Erythroblast (primary cell): ENCODE results near the gene RBM19.

Source experiments
- DNase-seq, 2 experiments: peaks; one replicate each; lab custom pipeline; 2025; lab: John Stamatoyannopoulos, UW
- GATA1 ChIP-seq: IDR thresholded peaks from 2 replicates; pipeline ENCODE4 v1.6.1; 2011; ENCODE audit warnings: low read depth, mild to moderate bottlenecking, control low read depth, low read length, moderate library complexity
- POLR2A ChIP-seq: IDR thresholded peaks from 2 replicates; pipeline ENCODE4 v1.6.1; 2011; ENCODE audit warnings: mild to moderate bottlenecking, low read length

The RBM19 gene

GRCh38 chr12:113804961-113805600 is 161.0 kb downstream of the RBM19 start:
- TF ChIP-seq GATA1: no peak
- TF ChIP-seq POLR2A: no peak
- DNase-seq: no peak

GRCh38 chr12:113803759-113804140 is 162.4 kb downstream of the RBM19 start:
- no peak for DNase-seq
- no peak for TF ChIP-seq GATA1
- TF ChIP-seq POLR2A: no peak

DNA sequence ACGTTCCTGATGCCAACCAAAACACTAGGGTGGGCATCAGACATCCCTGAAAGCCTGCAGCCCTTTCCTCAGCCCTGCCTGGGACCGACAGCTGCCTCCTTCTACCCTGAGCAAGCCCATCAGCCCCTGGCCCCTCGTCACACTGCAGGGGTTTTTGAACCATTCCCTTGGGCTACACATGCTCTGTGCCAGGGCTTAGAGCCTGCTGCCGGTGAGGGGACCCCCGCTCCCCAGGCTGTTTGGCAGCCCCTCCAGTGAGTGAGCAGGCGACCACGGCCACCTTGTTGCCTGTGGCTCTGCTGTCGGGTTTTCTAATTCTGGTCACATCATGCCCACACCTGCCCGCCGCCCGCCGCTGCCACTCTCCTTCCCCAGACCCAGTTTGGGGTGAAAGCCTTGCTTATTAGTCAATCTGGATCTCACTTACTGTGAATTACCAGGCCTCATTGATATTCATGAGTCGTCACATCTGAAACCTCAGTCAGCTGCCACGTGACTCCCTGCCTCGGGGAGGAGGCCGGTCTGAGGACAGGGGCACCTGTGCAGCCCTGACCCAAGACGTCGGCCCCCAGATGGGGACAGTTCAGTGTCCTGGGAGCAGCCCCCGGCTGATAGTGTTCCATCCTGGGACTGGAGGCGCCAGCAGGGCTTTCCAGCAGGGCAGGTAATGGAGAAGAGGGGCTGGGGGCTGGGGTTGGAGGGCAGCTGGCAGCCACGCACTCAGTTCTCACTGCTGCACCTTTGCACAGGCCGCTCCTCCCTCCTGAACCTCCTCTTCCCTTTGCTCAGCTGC is 163.0 kb downstream of the RBM19 start:
- TF ChIP-seq POLR2A (no peak), GATA1 (no peak)
- DNase-seq: no peak

- no peak for DNase-seq
These were observed 163.9 kb downstream of the RBM19 start for GRCh38 chr12:113802000-113802749.

GRCh38 chr12:113800201-113800600 is 165.9 kb downstream of the RBM19 start:
- TF ChIP-seq POLR2A (no peak), GATA1 (no peak)
- no peak for DNase-seq

More at GRCh38 chr12:113802000-113802749, 163.9 kb downstream of the RBM19 start:
- no peak for TF ChIP-seq GATA1
- no peak for TF ChIP-seq POLR2A

DNA sequence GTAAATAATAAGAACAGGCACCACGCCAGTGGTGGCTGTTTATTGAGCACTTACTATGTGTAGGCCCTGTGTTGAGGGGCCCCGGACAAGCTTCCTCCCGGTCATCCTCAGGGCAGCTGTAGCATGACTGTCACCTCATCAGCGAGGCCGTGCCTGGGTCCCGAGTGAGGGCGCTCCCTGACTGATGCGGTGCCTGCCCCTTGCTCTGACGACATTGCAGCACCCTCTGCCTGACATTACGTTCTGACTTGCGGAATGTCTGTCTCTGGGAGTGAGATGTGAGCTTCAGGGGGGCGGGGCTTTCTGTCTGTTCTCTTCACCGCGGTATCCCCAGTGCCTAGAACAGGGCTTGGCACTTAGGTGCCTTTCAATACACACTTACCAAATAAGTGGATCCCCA is 167.6 kb downstream of the RBM19 start:
- TF ChIP-seq GATA1 (no peak), POLR2A (no peak)

DNA sequence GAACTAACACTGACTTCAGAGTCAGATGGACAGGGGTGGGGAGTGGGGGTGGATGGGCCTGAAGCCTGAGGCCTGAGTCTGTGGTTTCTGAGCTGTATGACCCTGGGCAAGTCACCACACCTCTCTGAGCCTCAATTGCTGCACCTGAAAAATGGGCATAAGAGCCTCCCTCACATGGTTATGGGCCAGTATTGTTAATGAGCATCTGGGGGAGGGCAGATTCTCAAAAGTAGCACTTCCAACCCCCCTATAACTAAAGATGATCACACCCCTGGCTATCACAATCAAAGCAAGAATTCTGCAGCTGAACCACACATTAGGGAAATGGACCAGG is 168.6 kb downstream of the RBM19 start:
- no peak for DNase-seq
- TF ChIP-seq POLR2A: no peak
- no peak for TF ChIP-seq GATA1

More for the DNA sequence above, 167.6 kb downstream of the RBM19 start:
- no peak for DNase-seq

DNA sequence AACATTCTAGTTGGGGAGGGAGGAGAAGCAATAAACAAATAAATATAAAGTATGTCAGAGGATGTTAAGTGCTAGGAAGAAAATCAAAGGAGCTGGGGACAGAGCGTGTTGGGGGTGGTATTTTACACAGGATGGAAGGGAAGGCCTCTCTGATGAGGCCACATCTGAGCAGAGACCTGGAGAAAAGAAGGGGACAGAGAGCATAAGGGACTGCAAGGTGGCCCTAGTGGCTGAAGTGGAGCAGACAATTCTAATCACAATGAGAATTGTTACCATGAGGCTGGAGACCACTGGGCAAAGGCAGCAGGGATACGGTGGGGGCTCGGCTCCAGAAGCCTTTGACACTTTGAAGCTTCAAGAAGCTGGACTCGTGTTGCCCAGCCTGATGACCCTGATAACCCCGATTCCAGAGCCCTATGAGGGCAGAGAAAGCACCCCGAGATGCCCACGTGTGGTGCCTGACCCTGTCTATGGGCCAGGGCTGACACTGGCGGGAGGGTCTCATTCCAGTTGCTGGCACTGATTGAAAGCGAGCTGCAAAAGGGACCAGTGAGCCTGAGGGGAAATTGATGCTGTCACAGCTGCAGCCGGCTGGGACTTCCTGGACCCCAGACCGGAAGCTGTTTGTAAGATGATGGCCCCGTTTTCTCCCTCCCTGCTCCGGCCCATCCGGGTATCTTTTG is 169.1 kb downstream of the RBM19 start:
- no peak for DNase-seq
- no peak for TF ChIP-seq GATA1
- no peak for TF ChIP-seq POLR2A

DNA sequence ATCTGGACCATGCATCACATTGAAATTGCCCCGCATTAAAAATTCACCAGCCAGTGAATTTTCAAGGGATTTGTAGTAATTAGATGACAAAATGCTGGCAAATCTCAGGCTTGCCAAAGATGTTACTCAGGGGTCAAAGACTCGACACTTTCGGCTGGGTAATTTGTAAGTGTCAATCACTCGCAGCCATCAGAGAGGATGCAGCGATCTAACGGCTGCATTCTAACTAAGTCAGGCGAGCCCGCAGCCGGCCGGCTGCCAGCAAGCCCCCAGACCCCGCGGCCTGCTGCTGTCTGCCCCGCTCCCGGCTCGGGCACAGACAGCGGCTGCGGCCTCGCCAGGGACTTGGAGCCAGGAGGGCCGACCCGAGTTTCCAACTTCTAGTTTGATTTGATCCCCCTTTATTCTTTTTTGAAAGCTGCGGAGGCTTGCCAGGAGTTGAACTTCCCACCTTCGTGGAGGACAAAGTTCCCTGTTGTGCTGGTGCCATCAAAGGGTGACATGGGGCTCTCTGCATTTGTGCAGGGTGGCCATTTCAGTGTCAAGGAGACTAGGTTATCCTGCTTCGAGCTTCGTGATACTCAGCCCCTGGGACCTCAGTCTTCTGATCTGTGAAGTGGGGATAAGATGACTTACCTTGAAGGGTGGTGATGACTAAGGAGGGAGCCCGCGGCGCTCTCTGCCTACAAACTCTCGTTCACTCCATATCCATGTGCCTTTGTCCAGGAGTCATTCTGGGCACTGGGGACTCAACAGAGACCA is 169.9 kb downstream of the RBM19 start:
- TF ChIP-seq POLR2A (no peak), GATA1 (no peak)
- no peak for DNase-seq

- no peak for DNase-seq
- TF ChIP-seq GATA1 (no peak), POLR2A (no peak)
These were observed 170.7 kb downstream of the RBM19 start for GRCh38 chr12:113795445-113795844.

- DNase-seq: no peak
- TF ChIP-seq GATA1 (no peak), POLR2A (no peak)
These were observed 171.4 kb downstream of the RBM19 start for GRCh38 chr12:113794774-113795173.

DNA sequence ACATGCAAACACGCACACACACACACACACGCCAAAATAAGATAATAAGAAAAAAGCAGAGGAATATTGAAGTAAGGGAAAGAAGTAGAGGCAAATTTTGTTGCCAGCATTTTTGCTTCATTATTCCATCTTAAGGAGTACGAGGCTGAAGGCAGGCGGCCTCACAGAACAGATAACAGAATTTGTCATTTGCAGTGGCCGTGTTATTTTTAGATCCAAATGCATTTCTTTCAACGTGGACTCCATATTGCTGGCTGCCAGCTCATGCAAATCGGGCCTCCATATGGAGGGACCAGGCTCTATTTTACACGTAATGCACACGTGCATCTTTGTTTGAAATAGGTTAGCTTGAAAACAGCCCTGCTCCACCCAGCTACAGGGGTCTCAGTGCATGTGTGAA is 172.9 kb downstream of the RBM19 start:
- TF ChIP-seq POLR2A (no peak), GATA1 (no peak)
- no peak for DNase-seq

DNA sequence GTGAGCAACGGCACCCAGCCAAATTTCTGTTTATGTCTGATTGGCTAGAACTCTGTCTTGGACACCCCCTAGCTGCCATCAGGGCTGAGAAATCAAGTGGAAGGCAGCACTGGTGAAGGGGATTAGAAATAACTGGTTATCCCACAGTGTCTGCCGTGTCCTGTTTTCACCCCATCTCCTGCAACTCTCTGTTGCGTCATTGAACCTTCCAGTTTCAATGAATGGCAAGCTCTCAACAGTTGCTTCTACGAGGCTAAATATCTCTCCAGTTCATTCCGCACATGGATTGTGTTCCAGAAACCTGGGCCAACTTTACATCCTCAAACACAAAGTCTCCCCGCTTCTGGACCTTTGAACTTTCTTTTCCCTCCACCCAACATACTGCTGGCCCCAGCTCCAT is 173.7 kb downstream of the RBM19 start:
- TF ChIP-seq GATA1 (no peak), POLR2A (no peak)

More for the DNA sequence above, 173.7 kb downstream of the RBM19 start:
- no peak for DNase-seq
